Breast epithelium (tissue), 3 donors: ENCODE data around the gene TUBD1.
"Not testable (repeated sequence)": the region's sequence is repeated elsewhere in the genome, so short reads cannot be mapped to it uniquely, and the experiment has no call there.

Experiments used
- POLR2A ChIP-seq: fragments of 450-650 bp; IDR thresholded peaks from one replicate; pipeline ENCODE4 v1.6.1; 2016; ENCODE audit warnings: antibody characterized with exemption, mild to moderate bottlenecking, moderate library complexity
- POLR2AphosphoS5 ChIP-seq, 3 donors: sonication (generic); formaldehyde crosslinking; IDR thresholded peaks; one replicate each; pipeline ENCODE4 v1.6.1; 2017; ENCODE audit warnings: antibody characterized with exemption in 3 of 3
- TF ChIP-seq, protein P1 (sequence below), 3 donors: fragments of 450-650 bp; IDR thresholded peaks; one replicate each; pipeline ENCODE4 v1.5.1; 2016 to 2017; ENCODE audit warnings: antibody characterized with exemption in 3 of 3, mild to moderate bottlenecking in 3 of 3, moderate library complexity in 3 of 3

DNA sequence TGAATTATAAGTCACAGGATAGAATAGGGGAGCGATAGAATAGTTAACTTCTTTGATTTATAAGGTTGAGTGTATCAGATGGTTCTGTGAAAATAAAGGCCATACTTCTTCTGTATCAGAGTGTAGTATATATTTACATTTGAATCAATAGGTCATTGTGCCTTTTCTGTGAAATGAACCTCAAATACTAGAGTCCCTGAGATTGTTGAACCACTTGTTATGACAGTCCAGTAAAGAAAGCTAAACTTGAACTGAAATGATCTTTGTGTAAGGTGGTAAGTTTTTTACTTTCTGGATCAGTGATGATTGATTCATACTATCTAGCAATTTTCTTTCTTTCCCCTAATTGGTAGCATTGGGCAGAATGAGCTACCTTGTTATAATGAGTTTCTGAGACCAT is 40.6 kb upstream of the TUBD1 start:
- TF ChIP-seq, protein P1, sequence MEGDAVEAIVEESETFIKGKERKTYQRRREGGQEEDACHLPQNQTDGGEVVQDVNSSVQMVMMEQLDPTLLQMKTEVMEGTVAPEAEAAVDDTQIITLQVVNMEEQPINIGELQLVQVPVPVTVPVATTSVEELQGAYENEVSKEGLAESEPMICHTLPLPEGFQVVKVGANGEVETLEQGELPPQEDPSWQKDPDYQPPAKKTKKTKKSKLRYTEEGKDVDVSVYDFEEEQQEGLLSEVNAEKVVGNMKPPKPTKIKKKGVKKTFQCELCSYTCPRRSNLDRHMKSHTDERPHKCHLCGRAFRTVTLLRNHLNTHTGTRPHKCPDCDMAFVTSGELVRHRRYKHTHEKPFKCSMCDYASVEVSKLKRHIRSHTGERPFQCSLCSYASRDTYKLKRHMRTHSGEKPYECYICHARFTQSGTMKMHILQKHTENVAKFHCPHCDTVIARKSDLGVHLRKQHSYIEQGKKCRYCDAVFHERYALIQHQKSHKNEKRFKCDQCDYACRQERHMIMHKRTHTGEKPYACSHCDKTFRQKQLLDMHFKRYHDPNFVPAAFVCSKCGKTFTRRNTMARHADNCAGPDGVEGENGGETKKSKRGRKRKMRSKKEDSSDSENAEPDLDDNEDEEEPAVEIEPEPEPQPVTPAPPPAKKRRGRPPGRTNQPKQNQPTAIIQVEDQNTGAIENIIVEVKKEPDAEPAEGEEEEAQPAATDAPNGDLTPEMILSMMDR (IDR thresholded peaks at IDR 0.05): not testable (repeated sequence)
- not testable (repeated sequence) for TF ChIP-seq POLR2AphosphoS5 (IDR thresholded peaks at IDR 0.05); POLR2A
